Activated CD8-positive, alpha-beta T cell treated with anti-CD3 and anti-CD28 coated beads for 36 hours (primary cell): Measurements from ENCODE around the gene TEKT5. TPM values are rescaled to one million over a fixed set of nuclear protein-coding genes. Genes with fewer than 3 reads are reported as not detected.

Source experiments
- ATAC-seq: fragments of 200-7000 bp; cut with Tn5 transposase; one replicate; pipeline ENCODE4 v1.10.0; 2021; ENCODE audit warnings: mild to moderate bottlenecking, moderate library complexity
- CTCF ChIA-PET: fragments of 350-600 bp; sonication (Branson Sonifier 250); formaldehyde crosslinking; loops from one replicate; lab custom pipeline; 2021; ENCODE audit warnings: antibody characterized with exemption; lab: Charles Lee
- POLR2A ChIA-PET: fragments of 350-600 bp; sonication (Branson Sonifier 250); formaldehyde crosslinking; loops from one replicate; lab custom pipeline; 2021; ENCODE audit warnings: antibody characterized with exemption; lab: Charles Lee
- DNase-seq: peaks from one replicate; pipeline ENCODE4 v3.0.0-alpha.2; 2020
- H3K27ac Mint-ChIP-seq: one replicate; pipeline ENCODE4 v1.8.0; 2021; ENCODE audit warnings: mild to moderate bottlenecking, mixed read lengths
- H3K27me3 Mint-ChIP-seq: one replicate; pipeline ENCODE4 v1.8.0; 2021; ENCODE audit warnings: mixed read lengths
- H3K36me3 Mint-ChIP-seq: one replicate; pipeline ENCODE4 v1.8.0; 2021; ENCODE audit warnings: low read depth, mixed read lengths
- H3K4me1 Mint-ChIP-seq: one replicate; pipeline ENCODE4 v1.8.0; 2021; ENCODE audit warnings: low read depth, mixed read lengths
- H3K4me3 Mint-ChIP-seq: one replicate; pipeline ENCODE4 v1.8.0; 2021; ENCODE audit warnings: mild to moderate bottlenecking, moderate library complexity, mixed read lengths
- H3K9me3 Mint-ChIP-seq: one replicate; pipeline ENCODE4 v1.8.0; 2021; ENCODE audit warnings: mixed read lengths
- CTCF ChIP-seq: fragments of 200-600 bp; IDR thresholded peaks from one replicate; pipeline ENCODE4 v1.8.0; 2022; ENCODE audit warnings: antibody characterized with exemption, mild to moderate bottlenecking
- intact Hi-C: fragments of 100-400 bp; cut with micrococcal nuclease; formaldehyde crosslinking; loops from one replicate; pipeline ENCODE4 v1.10.0; 2022
- total RNA-seq, 2 experiments: library from RNA; stranded (reverse); gene quantifications; one replicate each; pipeline ENCODE4 v1.2.3, GENCODE V29; 2021

TEKT5 gene
- total RNA-seq, 2 experiments from 2014 or later, result 0.16 to 0.43 TPM

GRCh38 chr16:10631886-10632285 lies 62.8 kb downstream of the TEKT5 start:
- POLR2A ChIA-PET, result no interaction called here
- Mint-ChIP-seq H3K9me3 (peaks cover 3% of the 10 kb centered on the region), H3K4me1 (no peaks in the 10 kb centered on the region), H3K4me3 (no peak overlapping the region), H3K27ac (no peak overlapping the region), H3K36me3 (no peaks in the 10 kb centered on the region), H3K27me3 (peaks cover 3% of the 10 kb centered on the region)
- intact Hi-C loops, result no loop called here
- CTCF ChIA-PET, result no interaction called here
- DNase-seq, result no peak
- TF ChIP-seq CTCF, result no peak
- ATAC-seq, result no peak

GRCh38 chr16:10629592-10629963 lies 65.2 kb downstream of the TEKT5 start:
- H3K9me3 Mint-ChIP-seq, result peaks cover 2% of the 10 kb centered on the region
- no peaks in the 10 kb centered on the region for H3K36me3 Mint-ChIP-seq
- intact Hi-C loops, result no loop called here
- POLR2A ChIA-PET, result no interaction called here
- CTCF ChIA-PET, result no interaction called here
- peaks cover 3% of the 10 kb centered on the region for H3K27me3 Mint-ChIP-seq
- ATAC-seq (no peak), DNase-seq (no peak)
- no peak for TF ChIP-seq CTCF
- no peak overlapping the region for H3K27ac Mint-ChIP-seq
- no peaks in the 10 kb centered on the region for H3K4me1 Mint-ChIP-seq
- no peak overlapping the region for H3K4me3 Mint-ChIP-seq

- DNase-seq (no peak), ATAC-seq (no peak)
- Mint-ChIP-seq H3K4me3 (no peak overlapping the region), H3K4me1 (no peaks in the 10 kb centered on the region), H3K27ac (no peak overlapping the region), H3K36me3 (no peaks in the 10 kb centered on the region), H3K9me3 (no peaks in the 10 kb centered on the region), H3K27me3 (no peaks in the 10 kb centered on the region)
- CTCF ChIA-PET, result no interaction called here
- intact Hi-C loops, result no loop called here
- POLR2A ChIA-PET, result no interaction called here
- TF ChIP-seq CTCF, result no peak
Observed at GRCh38 chr16:10625595-10626357, 69.0 kb downstream of the TEKT5 start.

GRCh38 chr16:10624527-10624926 lies 70.2 kb downstream of the TEKT5 start:
- Mint-ChIP-seq H3K9me3 (no peaks in the 10 kb centered on the region), H3K27ac (no peak overlapping the region), H3K4me1 (no peaks in the 10 kb centered on the region), H3K27me3 (peaks cover 3% of the 10 kb centered on the region), H3K36me3 (no peaks in the 10 kb centered on the region), H3K4me3 (no peak overlapping the region)
- POLR2A ChIA-PET, result no interaction called here
- intact Hi-C loops, result no loop called here
- CTCF ChIA-PET, result no interaction called here
- ATAC-seq (no peak), DNase-seq (no peak)
- no peak for TF ChIP-seq CTCF

- Mint-ChIP-seq H3K4me3 (no peak overlapping the region), H3K27ac (no peak overlapping the region), H3K4me1 (no peaks in the 10 kb centered on the region), H3K27me3 (peaks cover 8% of the 10 kb centered on the region), H3K9me3 (no peaks in the 10 kb centered on the region), H3K36me3 (no peaks in the 10 kb centered on the region)
- no peak for TF ChIP-seq CTCF
- POLR2A ChIA-PET, result no interaction called here
- ATAC-seq (no peak), DNase-seq (no peak)
- intact Hi-C loops, result no loop called here
- CTCF ChIA-PET, result no interaction called here
Observed at GRCh38 chr16:10623059-10623458, 71.7 kb downstream of the TEKT5 start.
